H9 (cell line): ENCODE measurements around the gene GPR89A. TPM values are rescaled to one million over a fixed set of nuclear protein-coding genes. Genes with fewer than 3 reads are reported as not detected.

Experiments used
- DNase-seq: peaks from one replicate; pipeline ENCODE4 v3.0.0-alpha.2; 2017
- H2AFZ ChIP-seq: one replicate; pipeline ENCODE4 v1.6.1; 2013; ENCODE audit warnings: mild to moderate bottlenecking, low read length, control low read depth, moderate library complexity
- H2AK5ac ChIP-seq: 2 replicates; pipeline ENCODE4 v1.6.1; 2013; ENCODE audit warnings: low read length, control low read depth, mixed read lengths; ENCODE audit not compliant: insufficient read length
- H2BK120ac ChIP-seq: one replicate; pipeline ENCODE4 v1.6.1; 2013; ENCODE audit warnings: low read depth, mild to moderate bottlenecking, low read length, control low read depth, inconsistent platforms; ENCODE audit not compliant: poor library complexity, severe bottlenecking
- H2BK12ac ChIP-seq: 2 replicates; pipeline ENCODE4 v1.6.1; 2013; ENCODE audit warnings: low read length, control low read depth, mixed read lengths, low read depth; ENCODE audit not compliant: insufficient read length
- H2BK15ac ChIP-seq: 2 replicates; pipeline ENCODE4 v1.6.1; 2013; ENCODE audit warnings: low read depth, low read length, control low read depth
- H2BK20ac ChIP-seq: one replicate; pipeline ENCODE4 v1.6.1; 2013; ENCODE audit warnings: low read depth, mild to moderate bottlenecking, low read length, control low read depth, inconsistent platforms; ENCODE audit not compliant: poor library complexity, severe bottlenecking
- H2BK5ac ChIP-seq: 2 replicates; pipeline ENCODE4 v1.6.1; 2013; ENCODE audit warnings: low read length, control low read depth, mixed read lengths; ENCODE audit not compliant: insufficient read length
- H3K14ac ChIP-seq: 2 replicates; pipeline ENCODE4 v1.6.1; 2013; ENCODE audit warnings: low read length, control low read depth; ENCODE audit not compliant: insufficient read depth
- H3K18ac ChIP-seq: 2 replicates; pipeline ENCODE4 v1.6.1; 2013; ENCODE audit warnings: low read depth, mild to moderate bottlenecking, mixed read lengths, low read length, control low read depth; ENCODE audit not compliant: insufficient read length
- H3K23ac ChIP-seq: 2 replicates; pipeline ENCODE4 v1.6.1; 2013; ENCODE audit warnings: low read length, control low read depth, mixed read lengths, low read depth; ENCODE audit not compliant: insufficient read length
- H3K23me2 ChIP-seq: 2 replicates; pipeline ENCODE4 v1.6.1; 2013; ENCODE audit warnings: low read depth, mild to moderate bottlenecking, mixed read lengths, low read length, control low read depth; ENCODE audit not compliant: insufficient read length, poor library complexity, severe bottlenecking
- H3K27ac ChIP-seq: 2 replicates; pipeline ENCODE4 v1.5.1; 2013; ENCODE audit warnings: low read length, control low read depth, mixed read lengths, low read depth; ENCODE audit not compliant: insufficient read length
- H3K27me3 ChIP-seq: 2 replicates; pipeline ENCODE4 v1.6.1; 2013; ENCODE audit warnings: low read length, control low read depth, inconsistent platforms; ENCODE audit not compliant: insufficient read depth
- H3K4ac ChIP-seq: 2 replicates; pipeline ENCODE4 v1.6.1; 2013; ENCODE audit warnings: low read depth, mild to moderate bottlenecking, control low read depth, inconsistent platforms, low read length, moderate library complexity
- H3K4me1 ChIP-seq: 2 replicates; pipeline ENCODE4 v1.6.1; 2013; ENCODE audit warnings: low read length, control low read depth, inconsistent platforms; ENCODE audit not compliant: insufficient read depth
- H3K4me2 ChIP-seq: 2 replicates; pipeline ENCODE4 v1.6.1; 2013; ENCODE audit warnings: low read length, control low read depth, mixed read lengths; ENCODE audit not compliant: insufficient read length, insufficient read depth
- H3K56ac ChIP-seq: 2 replicates; pipeline ENCODE4 v1.6.1; 2013; ENCODE audit warnings: low read depth, mild to moderate bottlenecking, mixed read lengths, low read length, control low read depth; ENCODE audit not compliant: insufficient read length
- H3K79me1 ChIP-seq: 2 replicates; pipeline ENCODE4 v1.6.1; 2013; ENCODE audit warnings: low read depth, mild to moderate bottlenecking, moderate library complexity, low read length, control low read depth, inconsistent platforms; ENCODE audit not compliant: insufficient read depth, poor library complexity, severe bottlenecking
- H3K79me2 ChIP-seq: 2 replicates; pipeline ENCODE4 v1.6.1; 2013; ENCODE audit warnings: low read length, control low read depth, inconsistent platforms; ENCODE audit not compliant: insufficient read depth
- H3K9ac ChIP-seq: 2 replicates; pipeline ENCODE4 v1.6.1; 2013; ENCODE audit warnings: low read length, control low read depth, mixed read lengths; ENCODE audit not compliant: insufficient read length; ENCODE audit errors: extremely low read depth
- H3K9me3 ChIP-seq: one replicate; pipeline ENCODE4 v1.6.1; 2013; ENCODE audit warnings: low read depth, low read length, inconsistent platforms; ENCODE audit not compliant: control insufficient read depth
- H3T11ph ChIP-seq: one replicate; pipeline ENCODE4 v1.6.1; 2013; ENCODE audit warnings: mild to moderate bottlenecking, low read length, control low read depth, inconsistent platforms
- H4K20me1 ChIP-seq: one replicate; pipeline ENCODE4 v1.6.1; 2013; ENCODE audit not compliant: control insufficient read depth, insufficient read length, insufficient read depth
- H4K5ac ChIP-seq: 2 replicates; pipeline ENCODE4 v1.6.1; 2013; ENCODE audit warnings: low read depth, mild to moderate bottlenecking, mixed read lengths, low read length, control low read depth; ENCODE audit not compliant: insufficient read length
- H4K8ac ChIP-seq: replicated peaks from 2 replicates; pipeline ENCODE4 v1.6.1; 2013; ENCODE audit warnings: low read length, control low read depth, mixed read lengths, low read depth; ENCODE audit not compliant: insufficient read length
- H4K91ac ChIP-seq: 2 replicates; pipeline ENCODE4 v1.6.1; 2013; ENCODE audit warnings: low read depth, mild to moderate bottlenecking, moderate library complexity, mixed read lengths, low read length, control low read depth; ENCODE audit not compliant: insufficient read length
- H3K27ac Mint-ChIP-seq, 3 experiments: 2 replicates in 2 of 3; 3 replicates in 1 of 3; pipeline ENCODE4 v1.8.0; 2020 to 2021; ENCODE audit warnings: mixed read lengths in 3 of 3, mild to moderate bottlenecking in 1 of 3, moderate library complexity in 1 of 3
- H3K27me3 Mint-ChIP-seq: 2 replicates; pipeline ENCODE4 v1.8.0; 2021; ENCODE audit warnings: low read depth, mild to moderate bottlenecking, moderate library complexity, mixed read lengths
- H3K36me3 Mint-ChIP-seq, 3 experiments: 2 replicates in 2 of 3; 3 replicates in 1 of 3; pipeline ENCODE4 v1.8.0; 2020 to 2021; ENCODE audit warnings: low read depth in 3 of 3, mixed read lengths in 3 of 3; ENCODE audit not compliant: insufficient read depth in 1 of 3
- H3K4me1 Mint-ChIP-seq, 2 experiments: 2 replicates each; pipeline ENCODE4 v1.8.0; 2020; ENCODE audit warnings: mixed read lengths in 2 of 2
- H3K4me3 Mint-ChIP-seq, 2 experiments: 2 replicates in 1 of 2; 3 replicates in 1 of 2; pipeline ENCODE4 v1.8.0; 2020 to 2021; ENCODE audit warnings: mild to moderate bottlenecking in 2 of 2, mixed read lengths in 2 of 2, moderate library complexity in 1 of 2
- H3K9me3 Mint-ChIP-seq, 2 experiments: 2 replicates in 1 of 2; 3 replicates in 1 of 2; pipeline ENCODE4 v1.8.0; 2020; ENCODE audit warnings: mild to moderate bottlenecking in 2 of 2, mixed read lengths in 2 of 2, moderate library complexity in 1 of 2
- WGBS: extraction: QIAGEN DNeasy Blood & Tissue Kit; methylation state at CpG from one replicate; pipeline ENCODE4 v1.1.7; 2013; ENCODE audit warnings: missing lambda C conversion rate, low lambda C conversion rate, mixed read lengths; ENCODE audit not compliant: insufficient read length; ENCODE audit errors: extremely low coverage; 5-methylcytosine and 5-hydroxymethylcytosine counted together
- total RNA-seq: library from RNA; stranded (reverse); gene quantifications from 2 replicates; pipeline ENCODE4 v1.2.1, GENCODE V29; 2021
- TF ChIP-seq, protein P1 (sequence below): fragments of 200-600 bp; sonication (generic); conservative IDR thresholded peaks from 3 replicates; pipeline ENCODE4 v1.8.0; 2021; ENCODE audit warnings: antibody characterized with exemption, mild to moderate bottlenecking

GPR89A gene
- total RNA-seq, 1 experiment from 2014 or later = 30.1 TPM

DNA sequence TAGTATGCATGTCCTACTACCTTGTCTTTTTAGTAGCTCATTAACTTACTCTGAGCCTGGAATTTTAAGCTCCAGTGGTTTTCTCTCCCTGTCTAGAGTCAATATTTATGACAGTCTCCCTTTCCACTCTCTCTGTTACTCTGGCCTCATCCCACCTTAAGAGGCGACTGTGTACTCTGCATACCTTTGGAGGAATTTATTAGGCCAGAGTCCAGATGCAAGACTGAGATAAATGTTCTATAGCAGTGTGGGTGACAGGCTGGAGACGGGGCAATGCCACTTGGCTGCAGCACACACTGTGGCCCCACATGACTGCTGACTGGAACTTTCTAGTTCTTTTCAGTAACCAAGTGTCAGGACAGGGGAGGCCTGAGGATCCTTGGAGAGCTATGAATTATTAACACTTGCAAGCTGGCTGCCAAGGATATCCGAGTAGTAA lies 103.4 kb downstream of the GPR89A start:
- H3K9me3 Mint-ChIP-seq = no peaks in the 10 kb centered on the region
- no peaks in the 10 kb centered on the region for H3K9me3 ChIP-seq
- H3K18ac ChIP-seq = no peak overlapping the region
- H4K5ac ChIP-seq = no peak overlapping the region
- H3K27me3 ChIP-seq = no peaks in the 10 kb centered on the region
- H3K36me3 Mint-ChIP-seq = no peaks in the 10 kb centered on the region
- no peak overlapping the region for H4K91ac ChIP-seq
- no peak overlapping the region for H3K4me2 ChIP-seq
- H3K9ac ChIP-seq = no peak overlapping the region
- no peak overlapping the region for H3K27ac ChIP-seq
- H3K23ac ChIP-seq = no peak overlapping the region
- no CpG with 5 or more reads among the region's 3 CpGs for WGBS
- no peak overlapping the region for H3K4ac ChIP-seq
- no peak overlapping the region for H2BK12ac ChIP-seq
- no peak overlapping the region for H2AFZ ChIP-seq
- H2AK5ac ChIP-seq = no peak overlapping the region
- H3K27me3 Mint-ChIP-seq = no peaks in the 10 kb centered on the region
- H2BK20ac ChIP-seq = no peak overlapping the region
- H3K4me1 Mint-ChIP-seq = peaks cover 15 to 22% of the 10 kb centered on the region in 2 experiments; a peak in 3 of 4 replicates
- no peaks in the 10 kb centered on the region for H3K23me2 ChIP-seq
- H3K14ac ChIP-seq = no peak overlapping the region
- H3K56ac ChIP-seq = no peak overlapping the region
- no peak overlapping the region for H2BK5ac ChIP-seq
- no peak overlapping the region for H2BK120ac ChIP-seq
- H3K4me1 ChIP-seq = peaks cover 2% of the 10 kb centered on the region; the same call in 1 of the 2 replicates
- no peak overlapping the region for H3K4me3 Mint-ChIP-seq
- no peaks in the 10 kb centered on the region for H3K79me2 ChIP-seq
- H2BK15ac ChIP-seq = no peak overlapping the region
- no peak overlapping the region for H4K8ac ChIP-seq
- no peak overlapping the region for H3T11ph ChIP-seq
- H4K20me1 ChIP-seq = no peaks in the 10 kb centered on the region
- H3K79me1 ChIP-seq = no peaks in the 10 kb centered on the region
- DNase-seq = no peak
- no peak overlapping the region for H3K27ac Mint-ChIP-seq
- TF ChIP-seq, protein P1, sequence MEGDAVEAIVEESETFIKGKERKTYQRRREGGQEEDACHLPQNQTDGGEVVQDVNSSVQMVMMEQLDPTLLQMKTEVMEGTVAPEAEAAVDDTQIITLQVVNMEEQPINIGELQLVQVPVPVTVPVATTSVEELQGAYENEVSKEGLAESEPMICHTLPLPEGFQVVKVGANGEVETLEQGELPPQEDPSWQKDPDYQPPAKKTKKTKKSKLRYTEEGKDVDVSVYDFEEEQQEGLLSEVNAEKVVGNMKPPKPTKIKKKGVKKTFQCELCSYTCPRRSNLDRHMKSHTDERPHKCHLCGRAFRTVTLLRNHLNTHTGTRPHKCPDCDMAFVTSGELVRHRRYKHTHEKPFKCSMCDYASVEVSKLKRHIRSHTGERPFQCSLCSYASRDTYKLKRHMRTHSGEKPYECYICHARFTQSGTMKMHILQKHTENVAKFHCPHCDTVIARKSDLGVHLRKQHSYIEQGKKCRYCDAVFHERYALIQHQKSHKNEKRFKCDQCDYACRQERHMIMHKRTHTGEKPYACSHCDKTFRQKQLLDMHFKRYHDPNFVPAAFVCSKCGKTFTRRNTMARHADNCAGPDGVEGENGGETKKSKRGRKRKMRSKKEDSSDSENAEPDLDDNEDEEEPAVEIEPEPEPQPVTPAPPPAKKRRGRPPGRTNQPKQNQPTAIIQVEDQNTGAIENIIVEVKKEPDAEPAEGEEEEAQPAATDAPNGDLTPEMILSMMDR = no peak
